ENCODE results near the gene IPO11.
"Not testable (repeated sequence)": the region's sequence is repeated elsewhere in the genome, so short reads cannot be mapped to it uniquely, and the experiment has no call there.

IPO11 gene

DNA sequence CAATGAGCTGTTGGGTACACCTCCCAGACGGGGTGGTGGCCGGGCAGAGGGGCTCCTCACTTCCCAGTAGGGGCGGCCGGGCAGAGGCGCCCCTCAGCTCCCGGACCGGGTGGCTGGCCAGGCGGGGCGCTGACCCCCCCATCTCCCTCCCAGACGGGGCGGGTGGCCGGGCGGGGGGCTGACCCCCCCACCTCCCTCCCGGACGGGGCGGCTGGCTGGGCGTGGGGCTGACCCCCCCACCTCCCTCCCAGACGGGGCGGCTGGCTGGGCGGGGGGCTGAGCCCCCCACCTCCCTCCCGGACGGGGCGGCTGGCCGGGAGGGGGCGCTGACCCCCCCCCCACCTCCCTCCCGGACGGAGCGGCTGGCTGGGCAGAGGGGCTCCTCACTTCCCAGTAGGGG, 100.5 kb downstream of the IPO11 start:
- not testable (repeated sequence) for DNase-seq (ENCODE audit: low read depth in 2 of 2)

DNA sequence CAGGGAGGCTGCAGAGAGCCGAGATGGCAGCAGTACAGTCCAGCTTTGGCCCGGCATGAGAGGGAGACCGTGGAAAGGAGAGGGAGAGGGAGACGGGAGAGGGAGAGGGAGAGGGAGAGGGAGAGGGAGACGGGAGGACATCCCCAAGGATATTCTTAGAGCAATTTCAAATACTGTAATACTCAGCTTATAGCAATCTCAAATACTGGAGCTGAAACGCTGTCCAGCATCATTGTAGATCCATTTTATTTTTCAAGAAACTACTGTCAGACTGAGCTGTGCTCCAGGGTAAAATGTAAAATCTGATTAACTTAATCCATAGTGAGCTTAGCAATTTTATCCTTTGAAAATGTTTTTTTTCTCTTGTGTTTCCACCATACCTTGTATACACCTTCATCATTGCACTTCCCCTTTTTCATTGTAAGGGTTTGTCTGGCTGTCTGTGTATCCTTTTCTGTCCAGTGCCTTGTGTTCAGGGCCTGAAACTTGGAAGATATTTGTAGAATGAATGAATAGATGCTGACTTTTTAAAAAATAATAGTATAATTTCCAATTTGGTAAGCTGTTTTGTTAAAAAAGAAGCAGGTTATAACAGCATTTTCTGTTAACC, 102.1 kb downstream of the IPO11 start:
- no peak for DNase-seq (ENCODE audit: low read depth in 2 of 2)

DNA sequence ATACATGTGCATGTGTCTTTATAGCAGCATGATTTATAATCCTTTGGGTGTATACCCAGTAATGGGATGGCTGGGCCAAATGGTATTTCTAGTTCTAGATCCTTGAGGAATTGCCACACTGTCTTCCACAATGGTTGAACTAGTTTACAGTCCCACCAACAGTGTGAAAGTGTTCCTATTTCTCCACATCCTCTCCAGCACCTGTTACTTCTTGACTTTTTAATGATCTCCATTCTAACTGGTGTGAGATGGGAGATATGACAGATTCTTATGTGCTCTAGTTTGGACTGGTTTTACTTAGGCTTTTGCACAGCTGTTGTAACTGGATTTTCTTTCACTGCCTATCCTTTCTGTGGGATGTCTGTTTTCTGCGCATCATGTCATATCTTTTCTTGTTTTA, 108.2 kb downstream of the IPO11 start:
- not testable (repeated sequence) for DNase-seq (ENCODE audit: low read depth in 2 of 2)

DNA sequence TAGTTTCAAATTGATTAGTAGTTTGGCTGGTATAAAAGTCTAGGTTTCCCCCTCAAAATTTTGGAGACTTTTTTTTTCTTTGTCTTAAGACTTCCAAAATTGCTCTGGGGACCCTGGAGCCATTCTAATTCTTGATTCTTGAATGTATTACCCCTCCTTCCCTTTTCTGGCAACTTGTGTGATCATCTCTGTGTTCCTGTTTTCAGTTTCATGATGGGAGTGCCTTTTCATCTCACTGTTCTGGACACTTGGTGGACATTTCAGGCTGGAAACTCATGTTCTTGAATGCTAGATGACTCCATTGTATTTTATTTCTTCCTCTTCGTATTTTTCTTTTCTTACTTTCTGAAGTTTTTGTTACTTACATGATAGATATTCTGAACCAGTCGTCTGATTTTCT, 108.8 kb downstream of the IPO11 start:
- DNase-seq (ENCODE audit: low read depth in 2 of 2): no peak

DNA sequence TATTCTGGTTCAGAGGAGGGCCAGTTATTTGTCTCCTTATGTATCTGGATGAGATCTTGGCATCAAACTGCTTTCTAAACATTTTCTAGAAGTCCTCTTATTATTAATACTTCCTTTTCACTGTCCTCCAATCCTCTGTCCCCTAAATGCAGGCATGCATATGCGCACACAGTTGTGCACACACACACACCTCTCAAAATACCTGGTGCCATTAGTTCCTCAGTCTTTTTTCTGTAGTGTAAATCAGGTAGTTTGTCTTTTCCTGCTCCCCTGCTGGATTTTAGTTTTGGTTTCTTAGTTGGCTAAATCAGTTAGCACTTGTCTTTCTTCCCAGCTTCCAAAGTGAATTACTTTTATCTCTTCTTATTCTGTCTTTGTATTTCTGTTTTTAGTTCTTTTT, 110.2 kb downstream of the IPO11 start:
- no peak for DNase-seq (ENCODE audit: low read depth in 2 of 2)

GRCh38 chr5:62533597-62533996, 121.0 kb downstream of the IPO11 start:
- no peak for DNase-seq (ENCODE audit: low read depth in 2 of 2)

- no peak for DNase-seq (ENCODE audit: low read depth in 2 of 2)
Observed at GRCh38 chr5:62534461-62535236, 122.1 kb downstream of the IPO11 start.

GRCh38 chr5:62536232-62536631, 123.7 kb downstream of the IPO11 start:
- DNase-seq (ENCODE audit: low read depth in 2 of 2): no peak

- DNase-seq (ENCODE audit: low read depth in 2 of 2): no peak
Observed at GRCh38 chr5:62536783-62537182, 124.2 kb downstream of the IPO11 start.

DNA sequence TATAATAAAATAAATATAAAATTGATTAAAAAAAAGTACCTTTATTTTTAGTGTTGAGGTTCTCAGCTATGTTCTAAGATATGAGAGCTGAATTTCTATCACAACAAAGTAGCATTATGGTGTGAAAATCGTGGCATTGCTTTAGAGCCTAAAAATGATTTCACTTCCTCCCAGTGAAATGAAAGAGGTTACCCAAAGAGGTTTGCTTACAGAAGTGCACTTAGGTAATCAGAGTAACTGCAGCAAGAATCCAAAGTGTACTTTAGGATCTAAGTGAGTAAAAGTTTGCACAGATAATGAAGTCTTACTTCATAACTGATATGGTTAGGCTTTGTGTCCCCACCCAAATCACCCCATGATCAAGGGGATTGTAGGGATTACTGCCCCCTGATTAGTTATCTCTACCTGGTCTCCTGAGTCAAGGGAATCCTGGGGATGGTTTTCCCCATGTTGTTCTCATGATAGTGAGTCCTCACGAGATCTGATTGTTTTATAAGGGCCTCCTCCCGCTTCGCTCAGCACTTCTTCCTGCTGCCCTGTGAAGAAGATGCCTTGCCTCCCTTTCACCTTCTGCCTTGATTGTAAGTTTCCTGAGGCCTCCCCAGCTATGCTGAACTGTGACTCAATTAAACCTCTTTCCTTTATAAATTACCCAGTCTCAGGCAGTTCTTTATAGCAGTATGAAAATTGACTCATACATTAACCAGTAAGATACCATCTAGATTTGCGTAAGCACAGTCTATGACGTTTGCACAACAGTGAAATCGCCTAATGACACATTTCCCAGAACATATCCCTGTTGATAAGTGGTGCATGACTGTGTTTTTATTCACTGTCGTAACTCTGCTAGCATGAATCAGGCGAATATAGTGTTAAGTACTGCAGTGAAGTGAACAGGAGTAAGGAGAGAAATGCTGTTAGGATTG, 125.7 kb downstream of the IPO11 start:
- no peak for DNase-seq (ENCODE audit: low read depth in 2 of 2)

DNA sequence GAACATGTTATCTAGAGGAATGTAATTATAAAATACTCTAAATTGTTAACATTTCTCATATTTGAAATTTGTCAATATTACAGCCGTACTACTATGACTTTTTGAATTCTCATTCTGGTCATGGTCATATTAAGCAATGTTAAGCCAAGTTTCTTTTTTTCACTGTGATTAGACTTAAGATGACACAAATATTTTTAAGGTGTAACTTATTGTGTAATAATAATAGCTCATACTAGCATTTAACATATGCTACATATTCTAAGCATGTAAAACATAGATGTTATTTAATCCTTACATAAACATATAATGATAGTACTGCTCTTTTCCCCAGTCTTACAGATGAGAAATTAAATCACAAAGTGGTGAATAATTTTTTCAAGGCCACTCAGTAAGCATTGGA, 130.2 kb downstream of the IPO11 start:
- no peak for DNase-seq (ENCODE audit: low read depth in 2 of 2)

DNA sequence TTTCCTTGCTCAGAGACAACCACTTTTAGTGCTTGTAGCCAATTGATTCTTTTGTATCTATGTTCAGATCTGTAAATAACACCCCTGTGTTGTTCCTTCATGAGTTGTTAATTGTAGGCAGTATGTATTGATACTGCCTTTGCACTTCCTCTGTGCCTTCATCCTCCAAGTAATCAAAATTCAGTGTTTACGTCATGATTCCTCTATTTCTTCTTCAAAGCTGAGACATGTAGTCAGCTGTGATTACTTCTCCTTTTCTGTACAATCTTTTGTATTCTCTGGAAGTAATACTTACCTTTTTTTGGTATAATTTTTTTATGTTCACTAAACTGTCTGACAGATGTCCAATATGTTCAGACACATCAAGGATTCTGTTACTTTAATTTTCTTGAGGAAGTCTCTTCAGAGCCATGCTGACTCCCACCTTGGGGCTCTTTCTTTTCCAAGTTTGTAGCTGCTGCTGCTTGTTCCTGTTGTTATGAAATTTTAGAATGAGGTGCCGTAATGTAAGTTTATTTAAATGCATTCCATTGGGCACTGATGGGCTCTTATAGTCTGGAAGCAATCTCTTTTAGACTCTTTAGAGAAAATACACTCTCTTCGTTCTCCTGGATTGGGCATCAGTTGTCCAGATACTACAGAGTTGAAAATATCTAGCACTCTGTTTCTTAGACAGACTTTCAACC, 135.5 kb downstream of the IPO11 start:
- DNase-seq (ENCODE audit: low read depth in 2 of 2): no peak

GRCh38 chr5:62550103-62550502, 137.5 kb downstream of the IPO11 start:
- DNase-seq (ENCODE audit: low read depth in 2 of 2): no peak

DNA sequence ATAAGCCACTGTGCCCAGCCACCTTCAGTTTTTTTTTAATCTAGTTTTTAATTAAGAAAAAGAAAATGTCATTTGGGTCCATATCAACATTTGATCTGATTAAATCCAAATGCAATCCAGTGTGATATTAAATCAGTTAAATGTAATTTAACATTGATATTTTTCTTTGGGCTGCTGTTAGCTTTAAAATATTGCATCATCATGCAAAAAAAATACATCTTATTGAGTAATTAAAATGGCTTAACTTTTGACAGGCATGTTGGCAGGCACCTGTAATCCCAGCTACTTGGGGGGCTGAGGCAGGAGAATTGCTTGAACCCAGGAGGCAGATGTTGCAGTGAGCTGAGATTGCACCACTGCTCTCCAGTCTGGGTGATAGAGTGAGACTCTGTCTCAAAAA, 143.4 kb downstream of the IPO11 start:
- DNase-seq (ENCODE audit: low read depth in 2 of 2): no peak

GRCh38 chr5:62558941-62559340, 146.4 kb downstream of the IPO11 start:
- DNase-seq (ENCODE audit: low read depth in 2 of 2): no peak

DNA sequence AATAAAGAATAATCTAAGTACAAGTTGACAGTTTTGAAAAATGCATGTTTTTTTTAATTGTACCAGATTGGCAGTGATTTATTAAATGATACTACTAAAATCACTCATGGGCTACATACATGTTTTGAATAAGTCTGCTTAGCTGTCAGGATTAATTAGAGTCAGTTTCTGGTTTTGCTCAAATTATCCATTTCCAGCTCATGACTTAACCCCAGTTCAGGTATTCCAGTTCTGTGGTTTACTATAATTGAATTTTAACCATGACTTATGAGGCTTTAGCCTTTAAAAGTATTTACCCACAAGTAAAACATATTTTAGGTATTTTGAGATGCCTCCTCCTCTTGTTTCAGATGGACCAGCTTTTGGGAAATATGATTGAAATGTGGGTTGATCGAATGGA, 148.2 kb downstream of the IPO11 start:
- DNase-seq (ENCODE audit: low read depth in 2 of 2): no peak

- DNase-seq (ENCODE audit: low read depth in 2 of 2): no peak
Observed at GRCh38 chr5:62561896-62562295, 149.3 kb downstream of the IPO11 start.

- DNase-seq (ENCODE audit: low read depth in 2 of 2): no peak
Observed at GRCh38 chr5:62562867-62563266, 150.3 kb downstream of the IPO11 start.

GRCh38 chr5:62564101-62564500, 151.5 kb downstream of the IPO11 start:
- DNase-seq (ENCODE audit: low read depth in 2 of 2): no peak

DNA sequence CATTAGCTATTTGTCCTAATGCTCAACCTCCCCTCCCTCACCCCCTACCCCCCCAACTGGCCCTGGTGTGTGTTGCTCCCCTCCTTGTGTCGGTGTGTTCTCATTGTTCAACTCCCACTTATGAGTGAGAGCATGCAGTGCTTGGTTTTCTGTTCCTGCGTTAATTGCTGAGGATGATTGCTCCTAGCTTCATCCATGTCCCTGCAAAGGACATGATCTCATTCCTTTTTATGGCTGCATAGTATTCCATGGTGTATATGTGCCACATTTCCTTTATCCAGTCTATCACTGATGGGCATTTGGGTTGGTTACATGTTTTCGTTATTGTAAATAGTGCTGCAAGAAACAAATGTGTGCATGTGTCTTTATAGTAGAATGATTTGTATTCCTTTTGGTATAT, 153.2 kb downstream of the IPO11 start:
- not testable (repeated sequence) for DNase-seq (ENCODE audit: low read depth in 2 of 2)

DNA sequence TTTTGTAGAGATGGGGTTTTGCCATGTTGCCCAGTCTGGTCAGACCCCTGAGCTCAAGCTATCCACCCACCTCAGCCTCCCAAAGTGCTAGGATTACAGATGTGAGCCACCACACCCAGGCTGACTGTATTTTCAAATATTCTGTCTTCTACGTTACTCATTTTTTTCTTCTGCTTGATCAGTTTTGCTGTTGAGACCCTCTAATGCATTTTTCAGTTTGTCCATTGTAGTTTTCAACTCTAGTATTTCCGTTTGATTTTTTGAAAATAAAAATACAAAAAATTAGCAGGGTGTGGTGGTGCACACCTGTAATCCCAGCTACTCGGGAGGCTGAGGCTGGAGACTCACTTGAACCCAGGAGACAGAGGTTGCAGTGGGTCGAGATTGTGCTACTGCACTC, 155.6 kb downstream of the IPO11 start:
- DNase-seq (ENCODE audit: low read depth in 2 of 2): no peak
